H7 (cell line): ENCODE results near the gene OR52K2. TPM values are rescaled to one million over a fixed set of nuclear protein-coding genes. Genes with fewer than 3 reads are reported as not detected.
"Not testable (repeated sequence)": the region's sequence is repeated elsewhere in the genome, so short reads cannot be mapped to it uniquely, and the experiment has no call there.

Experiments used
- DNase-seq: peaks from one replicate; pipeline ENCODE4 v3.0.0; 2012
- H3K27me3 ChIP-seq: 2 replicates; pipeline ENCODE4 v1.6.0; 2011; ENCODE audit warnings: mild to moderate bottlenecking, low read length; ENCODE audit not compliant: control insufficient read depth, insufficient read depth
- H3K36me3 ChIP-seq: replicated peaks from 2 replicates; pipeline ENCODE4 v1.5.1; 2011; ENCODE audit warnings: low read length; ENCODE audit not compliant: control insufficient read depth, insufficient read depth
- H3K4me3 ChIP-seq: 2 replicates; pipeline ENCODE4 v1.5.1; 2011; ENCODE audit warnings: low read depth, mild to moderate bottlenecking, control low read depth, low read length, moderate library complexity; ENCODE audit not compliant: insufficient read depth
- total RNA-seq: library from RNA; depleted of rRNA; stranded (reverse); fragments of >200 nt; shearing (Covaris generic); gene quantifications from 2 replicates; pipeline ENCODE4 v1.2.3, GENCODE V29; 2014

OR52K2 gene
- total RNA-seq, 1 experiment from 2014 or later: not detected

DNA sequence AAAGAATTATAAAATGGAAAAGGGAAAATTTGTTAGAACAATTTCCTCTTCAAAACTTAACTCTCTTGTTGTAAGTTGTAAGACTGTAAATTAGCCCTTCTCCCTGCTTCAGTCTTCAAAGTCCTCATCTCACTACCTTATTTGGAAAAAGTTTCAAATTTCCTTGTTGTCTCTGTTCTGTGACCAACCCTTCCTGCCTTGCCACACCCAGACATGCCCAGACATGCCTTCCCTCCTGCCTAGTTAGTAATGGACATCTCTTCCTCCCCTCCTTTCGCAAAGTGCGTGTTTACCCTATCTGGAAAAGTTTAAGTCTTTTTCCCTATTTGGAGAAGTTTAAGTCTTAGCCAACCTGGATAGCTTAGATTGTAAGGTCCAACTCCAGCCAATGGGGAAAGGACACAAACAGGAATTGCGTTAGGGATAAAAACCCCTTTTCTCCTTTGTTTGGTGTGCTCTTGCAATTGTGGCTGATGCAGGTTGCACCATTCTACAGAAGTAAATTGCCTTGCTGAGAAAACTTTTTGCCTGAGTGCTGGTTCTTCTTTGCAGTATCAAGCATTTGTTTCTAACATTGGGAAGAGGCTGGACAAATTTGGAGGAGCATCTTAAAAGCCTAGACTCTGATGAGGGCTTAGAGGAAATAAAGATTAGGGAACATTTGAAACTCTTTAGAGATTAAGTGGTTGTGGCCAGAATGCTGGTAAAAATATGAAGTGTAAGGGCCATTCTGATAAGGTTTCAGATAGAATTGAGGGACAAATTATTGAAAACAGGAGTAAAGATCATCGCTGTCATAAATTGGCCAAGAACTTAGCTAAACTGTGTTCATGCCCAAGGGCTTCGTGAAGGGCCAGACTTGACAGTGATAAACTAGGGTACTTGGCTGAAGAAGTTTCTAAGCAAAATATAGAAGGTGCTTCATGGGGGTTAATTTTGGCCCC is 15.4 kb downstream of the OR52K2 start:
- no peaks in the 10 kb centered on the region for H3K27me3 ChIP-seq
- DNase-seq: no peak
- no peaks in the 10 kb centered on the region for H3K36me3 ChIP-seq
- no peak overlapping the region for H3K4me3 ChIP-seq

DNA sequence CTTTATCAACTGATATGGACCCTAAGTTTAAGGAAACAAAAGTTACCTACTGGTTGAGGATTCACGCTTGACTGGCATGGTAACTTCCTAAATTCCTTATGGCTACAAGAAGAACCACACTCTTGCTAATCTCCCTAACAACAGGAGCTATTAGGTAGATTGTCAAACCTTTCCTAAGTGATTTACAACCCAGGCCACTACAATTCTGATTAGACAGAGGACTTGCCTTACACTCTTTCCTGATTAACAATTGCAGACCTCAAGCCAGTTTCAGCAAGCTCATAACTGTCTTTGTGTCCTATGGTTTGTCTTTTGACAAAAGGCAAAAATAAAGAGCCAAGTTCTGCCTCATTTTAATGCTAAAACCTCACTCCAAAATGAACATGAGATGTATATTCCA is 16.3 kb downstream of the OR52K2 start:
- no peaks in the 10 kb centered on the region for H3K36me3 ChIP-seq
- no peak for DNase-seq
- no peaks in the 10 kb centered on the region for H3K27me3 ChIP-seq
- H3K4me3 ChIP-seq: no peak overlapping the region

DNA sequence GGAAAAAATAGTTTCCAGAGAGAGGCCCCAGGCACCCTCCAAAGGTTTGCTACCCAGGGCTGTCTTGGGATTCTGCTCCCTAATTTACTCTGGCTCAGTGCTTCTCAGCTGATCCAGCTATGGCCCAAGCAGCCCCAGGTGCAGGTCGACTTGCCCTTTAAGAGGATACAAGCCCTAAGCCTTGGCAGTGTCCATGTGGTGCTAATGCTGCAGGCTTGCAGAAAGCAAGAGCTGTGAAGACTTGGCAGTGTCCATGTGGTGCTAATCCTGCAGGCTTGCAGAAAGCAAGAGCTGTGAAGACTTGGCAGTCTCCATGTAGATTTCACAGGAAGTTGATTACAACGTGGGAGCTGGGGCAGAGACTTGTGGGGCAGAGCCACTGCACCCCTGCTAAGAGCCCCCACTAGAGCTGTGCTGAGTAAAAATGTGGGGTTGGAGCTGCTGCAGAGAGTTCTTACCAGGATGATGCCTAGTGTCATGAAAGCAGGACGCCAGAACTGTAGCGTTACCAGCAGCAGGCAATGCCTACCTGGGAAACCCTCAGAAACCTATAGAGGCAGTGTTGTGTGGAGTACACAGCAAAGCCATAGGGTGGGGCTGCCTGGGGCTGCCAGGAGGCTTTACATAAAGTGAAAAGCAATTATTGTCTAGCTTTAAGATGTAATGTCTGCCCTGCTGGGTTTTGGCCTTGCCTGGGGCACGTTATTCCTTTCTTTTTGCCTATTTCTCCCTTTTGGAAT is 17.2 kb downstream of the OR52K2 start:
- DNase-seq: peak; percentile 15
- no peak overlapping the region for H3K4me3 ChIP-seq
- no peaks in the 10 kb centered on the region for H3K36me3 ChIP-seq
- no peaks in the 10 kb centered on the region for H3K27me3 ChIP-seq

DNA sequence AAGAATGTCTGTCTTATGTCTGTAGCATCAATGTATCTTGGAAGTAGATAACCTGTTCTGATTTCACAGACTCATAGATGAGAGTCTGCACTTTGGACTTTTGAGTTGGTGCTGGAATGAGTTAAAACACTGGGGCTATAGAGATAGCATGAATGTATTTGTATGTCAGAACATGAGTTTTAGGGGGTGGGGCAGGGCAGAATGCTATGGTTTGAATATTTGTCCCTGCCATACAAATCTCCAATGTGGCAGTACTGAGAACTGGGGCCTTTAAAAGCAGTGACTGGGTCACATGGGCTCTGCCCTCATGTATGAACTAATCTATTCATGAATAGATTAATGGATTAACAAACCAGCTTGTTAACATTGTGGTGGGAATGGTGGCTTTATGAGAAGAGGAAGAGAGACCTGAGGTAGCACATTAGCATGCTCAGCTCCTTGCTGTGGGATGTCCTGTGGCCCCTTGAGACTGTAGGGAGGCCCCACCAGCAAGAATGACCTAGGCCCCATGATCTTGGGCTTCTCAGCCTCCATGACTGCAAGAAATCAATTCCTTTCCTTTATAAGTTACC is 17.9 kb downstream of the OR52K2 start:
- Histone ChIP-seq H3K4me3 (no peak overlapping the region), H3K36me3 (no peaks in the 10 kb centered on the region), H3K27me3 (no peaks in the 10 kb centered on the region)
- no peak for DNase-seq

DNA sequence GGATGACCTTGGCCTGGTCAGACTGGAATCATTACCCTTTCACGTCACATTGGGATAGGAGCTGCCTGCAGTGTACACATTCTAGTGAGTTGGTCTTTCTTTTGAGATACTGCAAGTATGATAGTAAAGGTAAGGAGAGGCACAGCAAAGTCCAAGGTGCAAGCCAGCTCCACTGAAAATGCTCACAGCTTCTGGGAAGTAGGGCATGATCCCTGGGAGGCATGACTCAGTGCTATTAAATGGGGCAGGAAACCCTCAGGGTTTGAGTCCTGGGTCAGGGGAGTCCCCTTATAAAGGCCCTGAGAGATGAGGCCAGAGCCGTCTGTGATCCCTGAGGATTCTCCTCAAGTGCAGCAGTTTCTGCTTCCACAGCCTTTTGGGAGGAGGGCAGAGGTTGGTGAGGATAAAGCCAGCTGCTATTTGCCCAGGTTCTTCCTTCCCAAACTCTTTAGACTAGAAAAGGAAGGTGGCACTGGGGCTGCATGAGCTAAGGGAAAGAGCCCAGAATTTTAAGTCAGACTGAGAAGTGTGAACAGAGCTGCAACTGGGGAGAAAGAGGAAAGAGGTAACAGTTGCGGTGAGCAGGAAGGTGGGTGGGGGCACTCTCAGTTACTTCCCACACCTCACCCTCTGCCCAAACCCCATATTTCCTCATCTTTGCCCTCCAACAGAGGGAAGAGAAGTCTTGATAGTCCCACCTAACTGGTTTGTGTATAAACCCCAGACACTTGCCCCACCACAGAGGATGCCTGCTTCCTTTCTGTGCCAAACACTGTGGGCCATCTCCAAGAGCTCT is 18.9 kb downstream of the OR52K2 start:
- no peaks in the 10 kb centered on the region for H3K36me3 ChIP-seq
- DNase-seq: no peak

DNA sequence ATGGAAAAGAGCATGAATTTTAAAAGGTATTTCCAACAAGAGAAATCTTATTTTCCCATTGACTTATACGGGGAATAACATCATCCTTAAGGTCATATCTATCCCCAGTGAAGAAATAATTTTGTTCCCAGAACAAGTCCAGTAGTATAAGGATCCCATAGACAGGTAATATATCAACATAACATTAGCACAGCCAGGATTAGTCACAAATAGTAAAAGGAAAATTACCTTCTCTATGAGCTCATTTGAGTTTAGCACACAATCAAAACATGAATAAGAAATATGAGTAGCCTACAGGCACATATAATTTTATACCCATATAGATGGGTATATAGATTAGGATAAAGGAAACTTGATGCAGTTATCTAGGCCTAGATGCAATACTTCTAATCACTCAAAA is 30.5 kb downstream of the OR52K2 start:
- Histone ChIP-seq H3K27me3 (no peaks in the 10 kb centered on the region), H3K4me3 (no peak overlapping the region), H3K36me3 (no peaks in the 10 kb centered on the region)
- DNase-seq: no peak

More for the DNA sequence above, 18.9 kb downstream of the OR52K2 start:
- H3K27me3 ChIP-seq: no peaks in the 10 kb centered on the region
- H3K4me3 ChIP-seq: no peak overlapping the region

DNA sequence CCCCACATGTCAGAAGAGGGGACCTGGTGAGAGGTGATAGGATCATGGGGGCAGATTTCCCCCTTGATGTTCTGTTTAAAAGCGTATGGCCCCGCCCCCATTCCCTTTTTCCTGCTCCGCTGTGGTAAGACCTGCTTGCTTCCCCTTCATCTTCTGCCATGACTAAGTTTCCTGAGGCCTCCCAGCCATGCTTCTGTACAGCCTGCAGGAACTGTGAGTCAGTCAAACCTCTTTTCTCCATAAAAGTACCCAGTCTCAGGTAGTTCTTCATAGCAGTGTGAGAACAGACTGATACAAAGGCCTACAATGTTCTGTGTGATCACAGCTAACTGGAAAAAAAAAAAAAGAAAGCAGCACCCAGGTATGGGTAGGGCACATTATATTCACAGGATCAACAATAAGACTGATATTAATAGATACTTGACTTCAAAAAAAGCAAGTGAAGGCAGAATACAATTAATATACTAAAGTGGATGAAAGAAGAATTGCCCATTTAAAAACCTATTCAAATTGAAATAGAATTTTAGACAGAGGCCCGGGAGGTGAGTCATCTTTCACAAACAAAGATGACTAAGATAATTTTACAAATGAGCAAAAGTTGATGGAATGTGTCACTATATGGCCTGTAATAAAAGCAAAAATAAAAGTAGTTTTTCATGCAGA is 31.6 kb downstream of the OR52K2 start:
- DNase-seq: no peak
- no peaks in the 10 kb centered on the region for H3K27me3 ChIP-seq
- H3K4me3 ChIP-seq: no peak overlapping the region
- H3K36me3 ChIP-seq: no peaks in the 10 kb centered on the region

DNA sequence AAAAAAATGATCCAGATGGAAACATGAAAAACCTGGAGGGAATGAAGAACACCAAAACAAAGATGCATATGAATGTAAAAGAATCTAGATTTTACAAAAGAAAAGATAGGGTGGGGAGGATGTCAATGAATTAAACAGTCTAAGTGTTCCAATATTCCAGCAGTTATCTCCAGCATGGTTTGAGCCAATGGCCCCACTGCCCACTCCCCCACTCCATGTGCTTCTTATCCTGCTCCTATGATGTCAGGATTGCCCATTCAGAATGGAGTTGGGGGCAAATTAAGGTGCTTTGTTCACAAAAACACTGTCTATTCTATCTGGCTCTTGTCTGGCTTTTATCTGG is 32.1 kb downstream of the OR52K2 start:
- Histone ChIP-seq H3K4me3 (no peak overlapping the region), H3K36me3 (no peaks in the 10 kb centered on the region), H3K27me3 (no peaks in the 10 kb centered on the region)
- no peak for DNase-seq

DNA sequence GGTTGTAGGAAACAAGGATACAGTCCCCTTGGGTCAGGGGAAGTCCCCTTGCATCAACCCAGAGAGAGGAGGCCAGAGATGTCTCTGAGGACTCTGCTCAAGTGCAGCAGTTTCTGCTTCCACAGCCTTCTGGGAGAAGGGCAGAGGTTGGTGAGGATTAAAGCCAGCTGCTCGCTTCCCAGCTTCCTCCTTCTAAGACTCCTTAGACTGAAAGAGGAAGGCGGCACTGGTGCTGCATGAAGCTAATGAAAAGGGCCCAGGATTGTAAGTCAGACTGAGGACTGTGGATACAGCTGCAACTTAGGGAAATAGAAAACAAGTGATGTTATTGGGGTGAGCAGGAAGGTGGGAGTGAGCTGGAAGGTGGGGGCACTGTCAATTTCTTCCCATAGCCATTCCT is 33.4 kb downstream of the OR52K2 start, which contains the start of gene OR52K1:
Gene OR52K1 (plus strand): TSS at position 202 of the 400 bp plus-strand sequence. CDS start 6,255 bp downstream, outside the sequence.
- Histone ChIP-seq H3K36me3 (no peaks in the 10 kb centered on the region), H3K27me3 (no peaks in the 10 kb centered on the region), H3K4me3 (no peak within 1 kb of the TSS)
- no peak for DNase-seq

DNA sequence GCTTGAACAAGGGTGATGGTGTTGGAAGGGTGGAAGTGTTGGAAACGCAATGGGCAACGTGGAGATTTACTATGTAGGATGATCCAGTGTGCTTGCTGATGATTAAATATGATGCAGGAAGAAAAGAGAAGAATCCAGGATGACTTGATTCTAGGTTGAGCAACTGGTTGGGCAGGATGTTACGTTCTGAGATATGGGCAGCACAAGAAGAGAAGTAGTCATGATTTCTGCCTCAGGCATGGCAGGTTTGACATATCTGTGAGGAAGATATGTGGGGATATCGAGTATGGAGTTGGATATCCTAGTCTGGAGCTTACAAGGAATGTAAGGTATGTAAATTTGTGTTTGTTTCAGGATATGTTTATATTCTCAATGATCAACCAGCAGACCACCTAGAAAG is 35.2 kb downstream of the OR52K2 start:
- no peak for DNase-seq

DNA sequence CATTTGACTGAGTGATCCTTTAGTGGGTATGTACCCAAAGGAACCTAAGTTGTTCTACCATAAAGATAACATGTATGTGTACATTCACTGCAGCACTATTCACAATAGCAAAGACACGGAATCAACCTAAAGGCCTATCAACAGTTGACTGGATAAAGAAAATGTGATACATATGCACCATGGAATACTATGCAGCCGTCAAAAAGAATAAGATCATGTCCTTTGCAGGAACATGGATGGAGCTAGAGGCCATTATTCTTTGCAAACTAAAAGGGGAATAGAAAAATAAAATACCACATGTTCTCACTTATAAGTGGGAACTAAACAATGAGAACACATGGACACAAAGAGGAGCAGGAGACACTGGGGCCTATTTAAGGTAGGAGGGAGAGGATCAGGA is 42.3 kb downstream of the OR52K2 start:
- not testable (repeated sequence) for H3K4me3 ChIP-seq, H3K27me3 ChIP-seq, H3K36me3 ChIP-seq, DNase-seq

More for the DNA sequence above, 35.2 kb downstream of the OR52K2 start:
- Histone ChIP-seq H3K36me3 (no peaks in the 10 kb centered on the region), H3K4me3 (no peak overlapping the region), H3K27me3 (no peaks in the 10 kb centered on the region)

DNA sequence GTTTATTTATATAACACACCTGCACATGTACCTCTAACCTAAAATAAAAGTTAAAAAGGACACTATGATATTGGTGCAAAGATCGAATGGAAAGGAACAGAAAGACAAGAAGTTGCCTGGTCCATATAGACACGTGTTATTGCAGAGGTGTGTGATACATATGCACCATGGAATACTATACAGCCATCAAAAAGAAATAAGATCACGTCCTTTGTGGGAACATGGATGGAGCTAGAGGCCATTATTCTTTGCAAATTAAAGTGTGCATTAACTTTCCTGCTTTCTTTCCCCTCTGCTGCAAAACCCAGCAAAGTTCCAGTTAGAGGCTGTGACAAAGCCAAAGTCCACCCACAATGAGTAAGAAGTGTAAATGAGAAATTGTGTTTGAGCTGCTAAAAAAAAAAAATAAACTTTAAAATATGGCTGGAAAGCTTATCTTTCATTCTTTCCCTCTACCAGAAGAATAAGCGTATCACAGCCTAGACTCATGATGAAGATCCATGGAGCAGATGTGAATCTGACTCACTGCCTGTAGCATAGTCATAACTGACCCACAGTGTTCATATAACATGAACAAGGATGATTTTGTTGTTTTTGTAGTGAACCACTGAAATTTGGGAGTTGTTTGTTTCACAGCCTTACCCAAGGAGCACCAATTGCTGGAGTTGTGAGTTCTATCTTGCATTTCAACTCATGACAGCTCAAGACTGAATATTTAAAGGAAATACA is 42.9 kb downstream of the OR52K2 start:
- DNase-seq: no peak

DNA sequence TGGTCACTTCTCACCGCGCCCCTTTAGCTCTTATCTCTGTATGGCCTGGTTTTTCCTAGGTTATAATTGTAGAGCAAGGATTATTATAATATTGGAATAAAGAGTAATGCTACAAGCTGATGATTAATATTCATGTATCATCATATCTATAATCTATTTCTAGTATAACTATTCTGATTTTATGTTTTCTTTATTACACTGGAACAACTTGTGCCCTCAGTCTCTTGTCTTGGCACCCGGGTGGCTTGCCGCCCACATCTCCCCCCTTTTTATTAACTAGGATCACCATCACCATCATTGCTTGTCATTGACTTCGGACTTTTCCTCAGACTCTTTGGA is 44.4 kb downstream of the OR52K2 start:
- no peaks in the 10 kb centered on the region for H3K27me3 ChIP-seq
- no peak overlapping the region for H3K4me3 ChIP-seq
- H3K36me3 ChIP-seq: no peaks in the 10 kb centered on the region
- no peak for DNase-seq

More for the DNA sequence above, 42.9 kb downstream of the OR52K2 start:
- Histone ChIP-seq H3K36me3 (no peaks in the 10 kb centered on the region), H3K4me3 (no peak overlapping the region), H3K27me3 (no peaks in the 10 kb centered on the region)
